Pancreas (tissue), 10 donors: ENCODE measurements around the gene FMO1. TPM values are rescaled to one million over a fixed set of nuclear protein-coding genes. Genes with fewer than 3 reads are reported as not detected.

Experiments
- ATAC-seq, 4 donors: fragments of 200-7000 bp; cut with Tn5 transposase; one replicate each; pipeline versions ENCODE4 v1.8.0 to v1.9.1; 2020; ENCODE audit warnings: mild to moderate bottlenecking in 4 of 4, moderate library complexity in 4 of 4
- DNase-seq, 6 donors: peaks; one replicate each; pipeline ENCODE4 v3.0.0-alpha.2; 2020
- FAIRE-seq: peaks from 2 replicates; lab custom pipeline; 2012; peaks lifted over from hg19 to GRCh38; lab: Jason Lieb, UNC
- H3K27ac ChIP-seq, 4 donors: fragments of 200-600 bp; sonication (generic); 1 replicate in 3 of 4; 2 replicates in 1 of 4; pipeline versions ENCODE4 v1.5.0 to v1.8.0; 2020
- H3K27me3 ChIP-seq, 4 donors: fragments of 200-600 bp; one replicate each; pipeline ENCODE4 v1.8.0; 2021
- H3K36me3 ChIP-seq, 3 donors: fragments of 200-600 bp; sonication (generic) in 1 of 3; one replicate each; pipeline versions ENCODE4 v1.5.0 to v1.8.0; 2020 to 2021
- H3K4me1 ChIP-seq, 3 donors: fragments of 200-600 bp; one replicate each; pipeline ENCODE4 v1.8.0; 2021
- H3K4me3 ChIP-seq, 4 donors: fragments of 200-600 bp; sonication (generic) in 2 of 4; one replicate each; pipeline versions ENCODE4 v1.5.0 to v1.8.0; 2020 to 2021
- H3K9me3 ChIP-seq, 4 donors: fragments of 200-600 bp; one replicate each; pipeline ENCODE4 v1.8.0; 2021
- CTCF ChIP-seq, 4 donors: fragments of 200-600 bp; sonication (generic) in 3 of 4; IDR thresholded peaks; one replicate each; pipeline versions ENCODE4 v1.5.0 to v1.8.0; 2021; ENCODE audit warnings: antibody characterized with exemption in 4 of 4
- WGBS, 2 donors: extraction: QIAGEN DNeasy Blood & Tissue Kit; methylation state at CpG; one replicate each; pipeline ENCODE4 v1.1.7; 2013; 5-methylcytosine and 5-hydroxymethylcytosine counted together
- intact Hi-C, 3 donors: fragments of 100-400 bp; cut with DNase I; formaldehyde crosslinking; loops; one replicate each; pipeline versions ENCODE4 v1.11.1 to v1.14.2; 2022
- polyA plus RNA-seq, 2 donors: library from polyadenylated mRNA; stranded (reverse); fragments of 200-250 nt; gene quantifications; one replicate each; pipeline ENCODE4 v1.2.3, GENCODE V29; 2013
- total RNA-seq, 6 donors: library from RNA; stranded (reverse); fragmentation: NEBNext Ultra II Directional in 4 of 6; extraction: Animal tissue kit (Norgen Biotek cat#: 25700) in 4 of 6; gene quantifications; one replicate each; pipeline versions ENCODE4 v1.2.1 to v1.2.4, GENCODE V29; 2021 to 2023
- donor health status: healthy with polysubstance abuse.
- donor health status: DM: no; HTN: no; CAD: no; lungs with moderate emphysema.
- donor health status: DM: no; HTN: no; CAD: no.
- donor health status: control.
- donor health status: control.
- donor health status: Bipolar disorder and iron deficiency.
- donor health status: DM: yes; HTN: yes; CAD: no.
- donor health status: DM: no; HTN: no; CAD: no.
- donor health status: DM: no; HTN: no; CAD: no.
- donor health status: DM: yes; HTN: yes; CAD: no.

The FMO1 gene
- total RNA-seq (1 to 10 TPM in 4 of 6 donors, under 1 TPM in 2; 0.37 to 5.4 (median 1.4) TPM), polyA plus RNA-seq (1 to 10 TPM in 1 of 2 donors, under 1 TPM in 1; 0.87 to 1.6 TPM)

DNA sequence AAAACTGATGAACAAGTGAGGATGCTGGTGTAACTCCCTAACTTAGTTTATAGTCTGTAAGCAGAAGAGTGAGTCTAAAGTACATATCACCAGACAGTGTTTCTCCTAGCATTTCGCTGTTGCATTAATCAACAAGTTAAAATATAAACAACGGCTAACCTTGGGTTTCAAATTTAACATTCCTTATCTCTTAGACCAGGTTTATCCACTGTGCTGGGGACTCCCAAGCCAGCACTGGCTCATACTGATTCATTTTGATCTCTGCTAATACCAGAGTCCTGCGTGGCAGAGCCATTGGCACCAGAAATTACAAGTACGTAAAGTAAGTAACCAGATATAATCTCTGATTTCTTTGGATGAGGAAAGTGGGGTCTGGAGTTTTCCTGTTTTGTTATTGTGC, at the start of gene FMO1:
Gene FMO1, plus strand, starts transcription at position 193 of the 400 bp plus-strand sequence. CDS start 9,594 bp downstream, outside the sequence.
- peak within 1 kb of the TSS in 1 of 4 donors; percentile 13 for H3K27ac ChIP-seq
- peak in 2 of 4 donors; percentile 21 to 33 for ATAC-seq
- FAIRE-seq = no peak
- H3K4me3 ChIP-seq = no peak within 1 kb of the TSS
- no peaks in the 10 kb centered on the region for H3K9me3 ChIP-seq
- DNase-seq = no peak
- H3K36me3 ChIP-seq = no peaks in the 10 kb centered on the region
- 8 to 15% methylated on average over 4 of the region's 4 CpGs for WGBS, 2 donors
- no peaks in the 10 kb centered on the region for H3K27me3 ChIP-seq
- intact Hi-C loops = loop anchor here in 1 of 3 donors (10.0 kb wide), 1 partner anchor 56 kb away; no protein-coding TSS in a partner anchor
- no peak for TF ChIP-seq CTCF (IDR thresholded peaks at IDR 0.05)
- no peaks in the 10 kb centered on the region for H3K4me1 ChIP-seq

- no peak for FAIRE-seq
- H3K27ac ChIP-seq = no peak overlapping the region
- H3K9me3 ChIP-seq = no peaks in the 10 kb centered on the region
- DNase-seq = no peak
- no peak for TF ChIP-seq CTCF (IDR thresholded peaks at IDR 0.05)
- 80 to 85% methylated on average over 5 of the region's 5 CpGs for WGBS, 2 donors
- intact Hi-C loops = no loop called here
- ATAC-seq = no peak
- H3K4me3 ChIP-seq = no peak overlapping the region
- no peaks in the 10 kb centered on the region for H3K36me3 ChIP-seq
- no peaks in the 10 kb centered on the region for H3K4me1 ChIP-seq
- H3K27me3 ChIP-seq = no peaks in the 10 kb centered on the region
Observed at GRCh38 chr1:171204296-171204695, 44.0 kb upstream of the FMO1 start.

GRCh38 chr1:171206204-171206977, 41.9 kb upstream of the FMO1 start:
- no peak overlapping the region for H3K27ac ChIP-seq
- ATAC-seq = no peak
- 57 to 68% methylated on average over 3 of the region's 3 CpGs for WGBS, 2 donors

GRCh38 chr1:171206978-171207355, 41.3 kb upstream of the FMO1 start:
- ATAC-seq (no peak), DNase-seq (no peak), FAIRE-seq (no peak)
- peaks cover 0 to 17% (median 11%) of the 10 kb centered on the region in 3 donors for H3K4me1 ChIP-seq
- no peak for TF ChIP-seq CTCF (IDR thresholded peaks at IDR 0.05)
- H3K9me3 ChIP-seq = no peaks in the 10 kb centered on the region
- no peaks in the 10 kb centered on the region for H3K27me3 ChIP-seq
- H3K27ac ChIP-seq = no peak overlapping the region
- H3K36me3 ChIP-seq = no peaks in the 10 kb centered on the region
- intact Hi-C loops = no loop called here
- WGBS, 2 donors = 86 to 94% methylated on average over 1 of the region's 1 CpG
- H3K4me3 ChIP-seq = no peak overlapping the region

More at GRCh38 chr1:171206204-171206977, 41.9 kb upstream of the FMO1 start:
- no peak for TF ChIP-seq CTCF (IDR thresholded peaks at IDR 0.05)
- intact Hi-C loops = no loop called here
- Histone ChIP-seq H3K36me3 (no peaks in the 10 kb centered on the region), H3K4me1 (peaks cover 0 to 17% (median 11%) of the 10 kb centered on the region in 3 donors), H3K27me3 (no peaks in the 10 kb centered on the region), H3K9me3 (no peaks in the 10 kb centered on the region), H3K4me3 (no peak overlapping the region)
- FAIRE-seq = no peak
- no peak for DNase-seq

- no peak for FAIRE-seq
- H3K36me3 ChIP-seq = no peaks in the 10 kb centered on the region
- no peak overlapping the region for H3K27ac ChIP-seq
- 86 to 87% methylated on average over 2 of the region's 2 CpGs for WGBS, 2 donors
- intact Hi-C loops = no loop called here
- TF ChIP-seq CTCF (IDR thresholded peaks at IDR 0.05) = no peak
- H3K27me3 ChIP-seq = no peaks in the 10 kb centered on the region
- no peak overlapping the region for H3K4me3 ChIP-seq
- H3K9me3 ChIP-seq = no peaks in the 10 kb centered on the region
- no peak for ATAC-seq
- DNase-seq = no peak
- peaks cover 0 to 17% (median 11%) of the 10 kb centered on the region in 3 donors for H3K4me1 ChIP-seq
Observed at GRCh38 chr1:171207377-171207776, 40.9 kb upstream of the FMO1 start.
